SKM-1 treated with dmso at 0.1 percent for 144 hours (cell line): Measurements from ENCODE around the gene JAKMIP1.

Source experiments
- DNase-seq: peaks from one replicate; lab custom pipeline; 2025; ENCODE audit not compliant: unreplicated experiment; lab: John Stamatoyannopoulos, UW

The JAKMIP1 gene

DNA sequence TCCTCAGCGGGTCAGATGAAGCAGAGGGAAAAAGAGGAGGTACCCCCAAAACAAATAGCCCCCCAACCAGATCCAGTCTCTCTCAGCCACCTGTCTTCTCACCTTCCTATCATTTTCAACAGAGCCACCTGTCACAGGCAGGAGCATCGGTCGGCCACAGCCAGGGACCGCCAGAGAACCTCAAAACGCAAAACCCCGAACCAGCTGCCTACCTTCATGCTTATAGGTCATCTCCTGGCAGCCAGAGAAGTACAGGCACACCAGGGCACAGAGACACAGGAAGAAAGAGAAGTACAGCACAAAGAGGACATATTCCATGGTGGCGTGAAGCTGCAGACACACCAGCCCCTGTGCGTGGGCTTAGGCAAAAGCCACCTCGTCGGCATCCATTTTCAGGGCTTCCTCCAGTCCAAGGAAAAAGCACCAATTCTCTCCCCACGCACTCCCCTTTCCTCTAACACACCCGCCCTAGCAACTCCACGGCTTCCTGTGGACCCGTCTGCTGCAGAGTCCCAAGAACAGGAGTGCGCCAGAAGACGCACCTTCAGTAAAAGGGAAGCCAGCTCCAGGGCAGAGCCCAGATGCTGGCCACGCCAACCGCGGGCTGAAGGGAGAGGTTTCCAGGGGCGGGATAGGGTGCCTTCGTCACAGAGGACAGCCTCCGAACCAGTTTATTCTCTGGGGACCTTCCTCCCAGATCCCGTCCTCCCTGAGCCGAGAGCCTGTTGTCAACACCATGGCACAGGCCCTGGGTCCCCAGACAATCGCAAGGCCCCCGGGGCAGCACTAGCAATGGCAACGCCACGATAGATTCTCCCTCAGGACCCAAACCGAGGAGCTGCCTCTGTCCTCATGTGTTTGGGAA is 130.3 kb downstream of the JAKMIP1 start:
- no peak for DNase-seq

GRCh38 chr4:6068986-6069385 is 131.4 kb downstream of the JAKMIP1 start:
- no peak for DNase-seq

DNA sequence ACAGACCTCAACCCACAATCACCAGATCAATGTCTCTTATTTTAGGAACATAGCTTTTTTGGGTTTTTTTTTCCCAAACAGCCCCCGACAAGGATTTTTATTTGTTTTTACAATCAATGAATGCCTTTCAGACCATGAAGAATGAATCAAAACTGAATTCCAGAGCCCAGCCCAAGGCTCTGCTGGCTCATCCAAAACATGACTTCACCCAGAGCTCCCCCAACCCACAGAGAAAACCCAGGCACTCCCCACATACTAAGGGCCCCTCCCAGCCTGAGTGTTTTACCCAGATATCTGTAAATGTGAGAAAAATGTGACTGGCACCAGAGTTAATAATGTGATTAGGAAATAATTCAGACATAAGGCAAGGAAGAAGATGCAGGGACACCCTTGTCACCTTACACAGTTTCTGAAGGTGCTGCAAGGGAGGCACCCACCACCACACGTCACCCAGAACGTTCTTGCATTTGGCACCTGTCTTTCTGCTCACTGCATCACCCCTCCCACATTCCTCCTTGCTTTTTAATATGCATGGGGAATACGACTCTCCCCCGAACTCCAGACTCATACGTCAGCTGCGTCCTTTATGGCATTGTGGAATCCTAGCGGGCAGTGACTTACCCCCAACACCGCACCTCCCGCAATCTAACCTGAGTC is 134.3 kb downstream of the JAKMIP1 start:
- no peak for DNase-seq

DNA sequence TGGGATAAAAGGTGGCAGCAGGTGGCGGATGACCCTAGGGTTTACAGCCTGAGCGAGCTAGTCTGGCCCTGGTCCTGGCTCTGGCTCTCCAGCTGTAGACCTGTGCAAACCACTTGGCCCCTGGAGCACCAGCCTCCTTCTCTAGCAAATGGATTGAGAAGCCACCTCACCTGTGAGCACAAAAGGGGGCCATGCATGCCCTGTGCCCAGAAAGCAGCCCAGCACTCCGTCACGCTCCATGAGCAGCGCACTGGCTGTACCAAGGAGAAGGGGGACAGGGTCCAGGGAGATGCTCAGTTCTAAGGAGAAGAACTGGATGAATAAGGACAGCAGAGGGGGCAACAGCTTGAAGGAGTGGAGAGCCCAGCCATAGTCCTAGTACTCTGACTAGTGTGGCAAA is 135.2 kb downstream of the JAKMIP1 start:
- DNase-seq = no peak

- DNase-seq = peak; percentile 11
These were observed 136.0 kb downstream of the JAKMIP1 start for GRCh38 chr4:6064383-6064782.

DNA sequence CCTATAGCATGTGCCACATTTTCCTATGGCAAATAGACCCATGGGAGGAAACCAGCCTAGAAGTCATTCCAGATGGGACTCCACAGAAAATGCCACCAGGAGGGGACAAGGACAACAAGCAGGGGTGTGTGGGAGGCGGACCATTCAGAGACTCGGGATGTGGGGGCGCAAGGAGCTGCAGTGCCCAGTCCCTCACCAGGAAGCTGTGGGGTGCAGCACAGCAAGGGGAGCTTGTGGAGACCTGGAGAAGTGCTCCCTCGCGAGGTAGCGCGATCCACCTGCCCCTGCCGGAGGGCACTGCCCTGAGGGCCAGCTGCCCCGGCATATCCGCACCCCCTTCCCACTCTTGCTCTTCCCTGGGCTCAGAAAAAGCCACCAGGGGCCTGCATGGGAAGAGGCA is 136.7 kb downstream of the JAKMIP1 start:
- no peak for DNase-seq

GRCh38 chr4:6062133-6062532 is 138.2 kb downstream of the JAKMIP1 start:
- no peak for DNase-seq

- DNase-seq = no peak
These were observed 141.0 kb downstream of the JAKMIP1 start for GRCh38 chr4:6059375-6059805.

- peak; percentile 57 for DNase-seq
These were observed 141.6 kb downstream of the JAKMIP1 start for GRCh38 chr4:6058531-6059374.

GRCh38 chr4:6056976-6057766 is 143.2 kb downstream of the JAKMIP1 start:
- DNase-seq = no peak

DNA sequence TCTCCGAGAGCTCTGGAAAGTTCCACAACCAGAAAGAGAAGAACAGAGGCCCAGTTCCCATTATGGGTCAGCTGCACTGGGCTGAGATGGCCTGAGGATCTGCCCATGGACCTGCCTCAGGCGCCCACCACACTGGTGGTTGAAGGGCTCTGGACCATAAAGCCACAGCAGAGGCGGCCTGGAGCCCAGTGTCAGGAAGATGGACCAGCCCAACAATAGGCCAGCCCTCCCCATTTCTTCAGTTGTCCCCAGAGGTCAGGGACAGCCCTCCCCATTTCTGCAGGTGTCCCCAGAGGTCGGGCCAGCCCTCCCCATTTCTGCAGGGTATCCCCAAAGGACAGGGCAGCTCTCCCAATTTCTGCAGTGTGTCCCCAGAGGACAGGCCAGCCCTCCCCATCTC is 144.9 kb downstream of the JAKMIP1 start:
- no peak for DNase-seq

- no peak for DNase-seq
These were observed 145.3 kb downstream of the JAKMIP1 start for GRCh38 chr4:6055030-6055429.

DNA sequence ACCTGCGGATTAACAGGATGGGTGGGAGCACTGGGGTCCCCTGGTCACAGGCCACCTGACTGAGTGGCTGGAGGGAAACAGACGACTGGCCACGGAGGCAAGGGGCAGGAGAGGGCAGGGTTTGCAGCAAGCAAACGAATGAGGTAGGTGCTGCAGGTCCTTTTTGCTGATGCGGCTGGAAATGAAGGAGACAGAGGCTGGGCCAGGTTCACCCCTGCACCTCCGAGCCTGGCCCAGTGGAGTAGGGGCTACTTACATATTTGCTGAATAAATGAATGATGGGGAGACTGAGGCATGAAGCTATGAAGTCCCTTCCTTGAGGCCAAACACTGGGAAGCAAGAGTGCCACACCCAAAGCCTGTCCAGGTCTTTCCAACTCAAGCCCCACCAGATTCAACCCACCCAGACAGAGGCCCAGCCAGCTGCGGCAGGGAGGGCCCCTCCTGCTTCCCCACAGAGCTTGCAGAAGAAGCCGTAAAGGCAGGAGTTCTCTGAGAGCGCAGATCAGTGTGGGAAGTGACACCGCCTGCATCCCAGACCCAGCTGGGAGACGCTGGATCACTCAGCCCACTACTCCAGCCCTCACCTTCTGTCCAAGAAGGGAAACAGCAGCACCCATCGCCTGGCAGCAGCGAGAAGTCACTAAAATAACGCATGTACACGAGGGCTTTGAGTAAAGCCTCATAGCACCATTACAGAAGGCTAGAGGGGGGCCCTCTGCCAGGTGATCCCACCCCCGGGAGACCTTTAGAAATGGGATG is 146.0 kb downstream of the JAKMIP1 start:
- no peak for DNase-seq

DNA sequence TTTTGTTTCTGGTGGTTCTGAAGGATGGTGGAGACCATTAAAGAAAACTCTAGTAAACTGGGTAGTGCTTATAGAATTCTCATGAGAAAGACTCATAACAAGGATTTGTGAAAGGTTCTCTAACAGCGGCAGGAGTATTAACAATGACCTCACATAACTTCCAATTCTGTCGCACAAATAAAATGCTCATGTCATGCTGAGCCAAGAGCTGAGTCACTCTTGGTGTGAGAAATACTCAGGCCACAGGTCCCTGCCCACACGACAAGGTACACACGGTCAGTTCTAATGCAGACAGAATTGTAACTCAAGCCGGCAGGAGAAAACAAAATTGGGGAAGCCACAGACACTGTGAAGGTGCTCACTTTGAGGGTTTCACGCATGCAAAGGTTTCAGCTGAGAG is 147.7 kb downstream of the JAKMIP1 start:
- DNase-seq = no peak

GRCh38 chr4:6050551-6050950 is 149.8 kb downstream of the JAKMIP1 start:
- no peak for DNase-seq

DNA sequence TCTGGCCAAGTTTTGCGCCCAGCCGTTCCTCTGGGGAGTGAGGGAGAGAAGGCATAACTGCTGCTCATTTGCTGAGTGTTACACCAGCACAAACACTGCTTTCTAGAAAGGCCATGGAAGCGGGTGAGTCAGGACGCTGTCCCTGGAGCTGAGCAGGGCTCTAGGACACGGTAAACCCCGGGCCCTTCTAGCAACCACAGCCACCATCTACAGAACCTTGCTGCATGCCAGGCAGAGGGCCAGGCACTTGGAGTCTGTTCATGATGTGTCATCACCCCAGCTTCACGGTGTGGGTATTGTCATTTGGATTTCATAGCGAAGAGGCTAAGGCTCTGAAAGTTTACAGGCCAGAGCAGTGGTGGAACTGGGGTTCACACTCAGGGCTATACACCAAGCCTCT is 150.4 kb downstream of the JAKMIP1 start:
- no peak for DNase-seq

GRCh38 chr4:6049278-6049677 is 151.1 kb downstream of the JAKMIP1 start:
- no peak for DNase-seq

GRCh38 chr4:6048537-6048936 is 151.8 kb downstream of the JAKMIP1 start:
- DNase-seq = no peak

DNA sequence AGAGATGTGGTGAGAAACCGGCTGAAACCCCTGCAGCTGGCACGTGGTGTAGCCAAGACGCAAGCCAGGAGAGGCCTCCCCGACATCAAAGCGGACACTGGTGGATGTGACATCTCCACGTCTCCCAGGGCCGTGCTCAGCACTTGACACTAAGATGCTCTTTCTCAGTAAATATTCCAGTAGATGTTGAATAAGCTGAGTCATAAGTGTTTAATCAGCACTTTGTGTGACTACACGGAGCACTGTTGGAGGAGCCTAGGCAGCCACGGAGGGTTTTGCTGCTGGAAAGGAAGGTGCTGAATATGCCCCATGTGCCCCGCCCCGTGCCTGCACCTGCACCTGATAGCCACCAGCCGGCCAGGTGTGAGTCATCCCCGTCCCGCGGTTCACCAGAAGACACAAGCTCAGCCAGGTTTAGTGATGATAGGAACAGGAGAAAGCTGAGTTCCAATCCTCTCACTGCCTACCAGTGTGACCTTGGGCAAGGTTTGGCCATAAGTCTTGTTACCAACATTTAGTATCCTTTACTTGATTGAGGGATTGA is 153.1 kb downstream of the JAKMIP1 start:
- no peak for DNase-seq
